GM20000 (cell line): ENCODE data around the gene PTPRK.

Source experiments
- DNase-seq: peaks from one replicate; pipeline ENCODE4 v3.0.0; 2012; ENCODE audit warnings: low spot score
- CTCF ChIP-seq: IDR thresholded peaks from 2 replicates; pipeline ENCODE4 v1.5.1; 2012; ENCODE audit warnings: mild to moderate bottlenecking, control low read depth; ENCODE audit errors: extremely low read depth, missing control alignments

The PTPRK gene

DNA sequence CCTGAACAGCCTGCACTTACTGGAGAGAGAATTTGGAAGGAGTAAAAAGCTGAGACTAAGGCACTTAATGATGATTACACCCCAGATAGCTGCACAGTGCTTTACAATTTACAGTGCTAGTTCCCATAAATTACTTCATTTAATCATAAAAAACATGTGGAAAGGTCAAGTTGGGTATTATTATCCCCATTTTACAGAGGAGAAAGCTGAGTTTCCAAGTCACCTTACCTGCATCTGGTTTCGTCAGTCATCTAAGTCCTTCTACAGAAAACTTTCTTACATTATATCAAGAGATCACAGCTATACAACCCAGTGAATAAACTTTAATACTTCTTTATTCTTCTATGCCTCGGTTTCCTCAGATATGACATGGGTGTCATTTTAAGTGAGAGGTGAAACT is 3.3 kb downstream of the PTPRK start:
- no peak for DNase-seq
- TF ChIP-seq CTCF = no peak

DNA sequence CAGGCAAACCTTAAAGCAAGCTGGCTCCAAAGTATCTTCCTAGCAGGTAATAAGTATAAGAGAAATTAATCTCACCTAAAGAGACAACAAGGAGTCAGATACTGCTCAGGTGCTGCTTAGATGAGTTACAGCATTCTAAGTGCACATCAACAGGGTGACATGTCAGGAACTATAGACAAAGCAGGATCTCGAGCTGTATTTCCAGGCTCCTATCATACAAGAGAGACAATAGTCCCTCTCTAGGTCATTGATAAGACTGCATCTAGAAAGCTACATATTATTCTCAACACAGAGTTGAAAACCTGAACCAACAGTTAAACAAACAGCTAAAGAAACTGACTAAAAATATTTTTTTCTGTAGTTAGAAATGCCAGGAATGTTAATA is 3.9 kb downstream of the PTPRK start:
- no peak for DNase-seq
- no peak for TF ChIP-seq CTCF

DNA sequence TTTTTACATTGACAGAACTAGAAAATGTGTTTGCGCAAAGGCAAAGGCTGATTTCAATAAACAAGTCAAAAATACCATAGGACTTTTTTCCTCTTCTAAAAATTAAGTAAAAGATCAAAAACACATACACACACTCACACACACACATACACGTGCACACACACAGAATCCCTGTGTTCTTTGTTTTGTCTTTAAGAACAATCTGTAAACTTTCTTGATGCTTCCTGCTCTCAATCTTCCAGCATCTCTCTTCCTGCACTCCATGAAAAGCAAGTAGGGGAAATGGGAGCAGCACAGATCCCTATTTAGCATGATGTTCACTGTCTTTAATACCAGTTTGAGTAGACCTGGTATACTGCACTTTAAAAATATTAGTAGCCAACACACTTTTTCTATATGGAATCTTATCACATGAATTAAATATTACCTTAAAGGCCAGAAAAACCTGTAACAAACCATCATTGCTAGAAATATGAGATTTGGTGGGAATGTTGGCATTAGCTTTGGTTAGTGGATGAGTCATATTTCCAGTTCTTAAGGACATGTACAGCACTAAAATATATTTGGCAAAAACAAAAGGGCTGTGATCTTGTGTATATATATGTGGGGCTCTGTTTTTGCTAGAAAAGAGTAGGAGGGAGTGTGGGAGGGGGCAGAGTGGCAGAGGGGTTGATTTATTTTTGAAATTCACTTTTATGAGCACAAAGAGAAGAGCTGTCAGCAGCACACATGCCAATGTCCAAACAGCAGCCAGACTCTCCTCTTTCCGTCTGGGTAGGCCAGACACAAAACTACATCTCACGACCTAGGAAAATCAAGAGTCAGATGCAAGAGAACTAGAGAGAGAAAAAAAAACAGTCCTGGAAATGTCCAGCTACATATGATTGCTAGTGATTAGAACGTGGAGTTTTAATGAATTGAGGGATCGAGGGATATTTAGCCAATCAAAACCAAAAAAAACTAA is 4.6 kb downstream of the PTPRK start:
- DNase-seq = no peak
- TF ChIP-seq CTCF = no peak

- TF ChIP-seq CTCF = no peak
- DNase-seq = no peak
Measured at GRCh38 chr6:128513878-128514277, 6.5 kb downstream of the PTPRK start.

GRCh38 chr6:128512296-128512695 is 8.1 kb downstream of the PTPRK start:
- no peak for DNase-seq
- TF ChIP-seq CTCF = no peak

GRCh38 chr6:128511506-128511905 is 8.9 kb downstream of the PTPRK start:
- no peak for TF ChIP-seq CTCF

DNA sequence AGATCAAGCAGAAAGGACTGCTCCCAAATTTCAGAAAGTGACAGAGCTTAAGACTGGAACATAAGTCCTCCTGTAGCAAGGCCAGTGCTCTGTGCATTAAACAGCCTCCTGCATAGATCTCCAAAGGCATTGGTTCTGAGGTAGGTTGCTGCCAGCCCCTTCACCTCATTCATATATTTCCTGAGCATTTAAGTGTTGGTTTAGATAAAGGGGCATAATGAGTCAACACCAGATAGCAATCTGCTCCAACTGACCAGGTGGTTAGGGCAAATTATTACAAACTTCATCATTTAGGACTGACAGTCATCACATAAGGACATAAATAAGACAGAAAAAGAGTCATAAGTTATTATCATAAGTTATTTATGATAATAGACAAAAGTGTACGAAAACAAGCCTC is 10.7 kb downstream of the PTPRK start:
- DNase-seq = no peak
- no peak for TF ChIP-seq CTCF

More at GRCh38 chr6:128511506-128511905, 8.9 kb downstream of the PTPRK start:
- DNase-seq = no peak
